ENCODE measurements around the gene LRCH2. TPM values are rescaled to one million over a fixed set of nuclear protein-coding genes. Genes with fewer than 3 reads are reported as not detected.

The LRCH2 gene
- total and polyA plus RNA-seq, 8 donors: 0.58 to 21.8 (median 3.0) TPM

DNA sequence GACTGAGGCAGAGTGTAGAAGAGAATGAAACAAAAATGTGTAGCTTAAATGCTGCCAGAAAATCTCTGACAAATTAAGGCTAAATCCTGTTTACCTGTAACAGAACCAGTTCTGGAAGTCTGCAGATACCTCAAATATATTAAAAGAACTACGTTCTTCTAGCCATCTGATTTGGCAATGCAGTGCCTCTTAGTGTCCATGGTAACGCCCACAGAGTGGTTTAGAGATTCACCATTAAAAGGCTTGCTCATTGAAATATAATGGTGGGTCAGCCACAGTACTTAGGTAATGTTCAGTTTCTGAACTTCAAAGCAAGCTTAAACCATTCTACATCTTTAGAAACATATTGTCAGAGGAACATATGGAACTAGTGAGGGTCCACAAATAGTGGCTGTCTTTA is 32.4 kb upstream of the LRCH2 start:
- Histone ChIP-seq H3K36me3 (no peaks in the 10 kb centered on the region), H3K27ac (no peak overlapping the region), H3K27me3 (no peaks in the 10 kb centered on the region), H3K4me1 (no peaks in the 10 kb centered on the region), H3K4me3 (no peak overlapping the region), H3K9me3 (no peaks in the 10 kb centered on the region)
- intact Hi-C loops (cut with DNase I; ENCODE audit: low total_unique reads): no loop called here
- WGBS, 5 donors: 53 to 66% (median 63%) methylated on average over 2 of the region's 2 CpGs
- TF ChIP-seq POLR2A (IDR thresholded peaks at IDR 0.05) (no peak), POLR2AphosphoS5 (IDR thresholded peaks at IDR 0.05) (no peak), EP300 (IDR thresholded peaks at IDR 0.05) (no peak)
- TF ChIP-seq, protein P1, sequence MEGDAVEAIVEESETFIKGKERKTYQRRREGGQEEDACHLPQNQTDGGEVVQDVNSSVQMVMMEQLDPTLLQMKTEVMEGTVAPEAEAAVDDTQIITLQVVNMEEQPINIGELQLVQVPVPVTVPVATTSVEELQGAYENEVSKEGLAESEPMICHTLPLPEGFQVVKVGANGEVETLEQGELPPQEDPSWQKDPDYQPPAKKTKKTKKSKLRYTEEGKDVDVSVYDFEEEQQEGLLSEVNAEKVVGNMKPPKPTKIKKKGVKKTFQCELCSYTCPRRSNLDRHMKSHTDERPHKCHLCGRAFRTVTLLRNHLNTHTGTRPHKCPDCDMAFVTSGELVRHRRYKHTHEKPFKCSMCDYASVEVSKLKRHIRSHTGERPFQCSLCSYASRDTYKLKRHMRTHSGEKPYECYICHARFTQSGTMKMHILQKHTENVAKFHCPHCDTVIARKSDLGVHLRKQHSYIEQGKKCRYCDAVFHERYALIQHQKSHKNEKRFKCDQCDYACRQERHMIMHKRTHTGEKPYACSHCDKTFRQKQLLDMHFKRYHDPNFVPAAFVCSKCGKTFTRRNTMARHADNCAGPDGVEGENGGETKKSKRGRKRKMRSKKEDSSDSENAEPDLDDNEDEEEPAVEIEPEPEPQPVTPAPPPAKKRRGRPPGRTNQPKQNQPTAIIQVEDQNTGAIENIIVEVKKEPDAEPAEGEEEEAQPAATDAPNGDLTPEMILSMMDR (IDR thresholded peaks at IDR 0.05): no peak
- no peak for DNase-seq

DNA sequence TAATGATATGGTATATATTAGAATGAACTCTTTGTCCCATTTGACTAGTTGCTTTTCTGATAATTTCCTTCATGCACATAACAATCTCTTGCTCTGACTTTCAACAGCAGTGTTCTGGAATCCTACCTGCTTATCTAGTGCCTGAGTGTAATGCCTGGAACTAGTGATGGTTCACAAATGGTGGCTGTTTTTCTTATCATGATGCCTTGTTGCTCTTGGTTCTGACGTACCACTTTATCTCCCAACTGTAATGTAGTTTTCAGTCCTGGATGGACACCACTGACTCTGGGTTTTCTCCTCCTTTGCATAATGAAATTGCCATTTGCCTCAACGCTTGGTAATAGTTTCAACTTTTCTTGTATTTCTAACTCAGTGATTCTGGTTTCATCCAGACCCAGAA is 30.1 kb upstream of the LRCH2 start:
- TF ChIP-seq, protein P1 (IDR thresholded peaks at IDR 0.05): no peak
- no peak for TF ChIP-seq POLR2AphosphoS5 (IDR thresholded peaks at IDR 0.05)
- no peak for TF ChIP-seq POLR2A (IDR thresholded peaks at IDR 0.05)
- TF ChIP-seq EP300 (IDR thresholded peaks at IDR 0.05): no peak
- Histone ChIP-seq H3K27ac (no peak overlapping the region), H3K9me3 (no peaks in the 10 kb centered on the region), H3K27me3 (no peaks in the 10 kb centered on the region), H3K36me3 (no peaks in the 10 kb centered on the region), H3K4me1 (no peaks in the 10 kb centered on the region), H3K4me3 (no peak overlapping the region)
- intact Hi-C loops (cut with DNase I; ENCODE audit: low total_unique reads): no loop called here
- 63 to 80% (median 73%) methylated on average over 2 of the region's 2 CpGs for WGBS, 5 donors
- DNase-seq: no peak

DNA sequence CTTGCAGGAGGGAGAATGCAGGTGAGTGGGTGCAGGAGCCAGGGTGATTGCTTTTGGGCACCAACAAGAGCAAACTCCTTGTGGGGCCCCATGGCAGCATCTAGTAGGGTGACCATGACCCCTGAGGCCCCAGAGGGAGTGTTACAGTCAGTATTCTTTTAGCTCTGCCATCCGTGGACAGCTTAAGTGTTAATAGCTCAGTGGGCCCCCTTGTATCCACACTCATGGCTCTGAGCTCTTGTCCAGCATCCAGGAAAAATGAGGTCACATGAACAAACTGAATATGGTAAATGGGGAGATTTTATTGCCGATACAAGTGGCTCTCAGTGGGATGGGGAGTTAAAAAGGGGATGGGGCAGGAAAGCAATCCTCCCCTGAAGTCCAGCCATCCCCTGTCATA is 27.3 kb upstream of the LRCH2 start:
- no peaks in the 10 kb centered on the region for H3K36me3 ChIP-seq
- WGBS, 5 donors: 55 to 85% (median 61%) methylated on average over 2 of the region's 2 CpGs
- no peaks in the 10 kb centered on the region for H3K9me3 ChIP-seq
- no peaks in the 10 kb centered on the region for H3K27me3 ChIP-seq
- DNase-seq: no peak
- intact Hi-C loops (cut with DNase I; ENCODE audit: low total_unique reads): no loop called here
- TF ChIP-seq, protein P1 (IDR thresholded peaks at IDR 0.05): no peak
- TF ChIP-seq POLR2A (IDR thresholded peaks at IDR 0.05) (no peak), POLR2AphosphoS5 (IDR thresholded peaks at IDR 0.05) (no peak), EP300 (IDR thresholded peaks at IDR 0.05) (no peak)
- H3K4me1 ChIP-seq: no peaks in the 10 kb centered on the region
- no peak overlapping the region for H3K4me3 ChIP-seq
- H3K27ac ChIP-seq: no peak overlapping the region

DNA sequence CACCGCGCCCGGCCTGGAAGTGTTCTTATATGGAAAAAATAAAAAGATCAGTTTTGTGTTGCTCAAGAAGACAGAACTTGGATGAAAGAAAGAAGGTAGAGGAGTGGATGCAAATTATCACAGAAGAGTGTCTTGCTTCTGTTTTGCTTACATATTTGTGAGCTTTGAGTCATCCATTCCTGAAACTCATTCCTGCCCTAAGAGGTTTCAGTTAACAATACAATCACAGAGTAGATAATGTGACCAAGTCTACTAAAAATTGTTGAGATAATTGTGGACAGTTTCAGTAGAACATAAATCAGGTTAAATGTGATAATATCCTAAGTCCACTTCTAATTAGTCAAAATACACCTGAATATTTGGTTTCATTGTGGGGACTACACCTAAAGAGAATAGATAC is 26.4 kb upstream of the LRCH2 start:
- no peaks in the 10 kb centered on the region for H3K27me3 ChIP-seq
- no peak overlapping the region for H3K4me3 ChIP-seq
- intact Hi-C loops (cut with DNase I; ENCODE audit: low total_unique reads): no loop called here
- no peaks in the 10 kb centered on the region for H3K36me3 ChIP-seq
- no peaks in the 10 kb centered on the region for H3K4me1 ChIP-seq
- H3K9me3 ChIP-seq: no peaks in the 10 kb centered on the region
- no peak for TF ChIP-seq POLR2AphosphoS5 (IDR thresholded peaks at IDR 0.05)
- no peak for TF ChIP-seq POLR2A (IDR thresholded peaks at IDR 0.05)
- TF ChIP-seq, protein P1 (IDR thresholded peaks at IDR 0.05): no peak
- TF ChIP-seq EP300 (IDR thresholded peaks at IDR 0.05): no peak
- H3K27ac ChIP-seq: no peak overlapping the region
- DNase-seq: no peak
- WGBS, 5 donors: 94 to 98% (median 97%) methylated on average over 3 of the region's 3 CpGs

Data from stomach (tissue), 9 donors.